KOPT-K1 (cell line): ENCODE results near the gene SPEF2.
"Not testable (repeated sequence)": the region's sequence is repeated elsewhere in the genome, so short reads cannot be mapped to it uniquely, and the experiment has no call there.

ENCODE experiments used
- H3K27ac ChIP-seq: fragments of 200-600 bp; sonication (generic); 2 replicates; pipeline ENCODE4 v1.5.1; 2016; ENCODE audit warnings: antibody characterized with exemption, mild to moderate bottlenecking, low read depth, low read length; ENCODE audit not compliant: poor library complexity, severe bottlenecking
- H3K36me3 ChIP-seq: fragments of 200-600 bp; sonication (generic); 2 replicates; pipeline ENCODE4 v1.5.1; 2017; ENCODE audit warnings: antibody characterized with exemption, mild to moderate bottlenecking, low read length, moderate library complexity; ENCODE audit not compliant: insufficient read depth
- H3K9me3 ChIP-seq: fragments of 200-600 bp; sonication (generic); 2 replicates; pipeline ENCODE4 v1.5.1; 2017; ENCODE audit warnings: antibody characterized with exemption, low read length, mild to moderate bottlenecking; ENCODE audit not compliant: insufficient read depth, poor library complexity, severe bottlenecking

SPEF2 gene

DNA sequence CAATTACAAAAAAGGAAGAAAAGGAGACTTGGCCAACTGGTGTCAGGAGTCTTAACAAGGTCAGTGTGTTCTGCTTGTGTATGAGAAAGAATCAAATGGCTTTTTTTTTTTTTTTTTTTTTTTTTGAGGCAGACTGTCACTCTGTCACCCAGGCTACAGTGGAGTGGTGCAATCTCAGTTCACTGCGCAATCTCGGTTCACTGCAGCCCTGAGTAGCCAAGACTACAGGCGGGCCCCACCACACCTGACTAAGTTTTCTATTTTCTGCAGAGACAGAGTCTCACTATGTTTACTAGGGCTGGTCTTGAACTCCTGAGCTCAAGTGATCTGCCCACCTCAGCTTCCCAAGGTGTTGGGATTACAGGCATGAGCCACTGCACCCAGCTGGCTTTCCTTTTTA is 236.0 kb downstream of the SPEF2 start:
- Histone ChIP-seq H3K9me3 (no peaks in the 10 kb centered on the region), H3K36me3 (no peaks in the 10 kb centered on the region), H3K27ac (no peak overlapping the region)

GRCh38 chr5:35854248-35854647 is 236.6 kb downstream of the SPEF2 start:
- H3K27ac ChIP-seq, result no peak overlapping the region
- H3K36me3 ChIP-seq, result no peaks in the 10 kb centered on the region
- no peaks in the 10 kb centered on the region for H3K9me3 ChIP-seq

- Histone ChIP-seq H3K36me3 (no peaks in the 10 kb centered on the region), H3K27ac (no peak overlapping the region), H3K9me3 (no peaks in the 10 kb centered on the region)
Observed at GRCh38 chr5:35855187-35855586, 237.5 kb downstream of the SPEF2 start.

- peak overlapping the region; percentile 54 for H3K27ac ChIP-seq
- H3K36me3 ChIP-seq, H3K9me3 ChIP-seq: not testable (repeated sequence)
Observed at GRCh38 chr5:35856186-35856764, 238.6 kb downstream of the SPEF2 start.

DNA sequence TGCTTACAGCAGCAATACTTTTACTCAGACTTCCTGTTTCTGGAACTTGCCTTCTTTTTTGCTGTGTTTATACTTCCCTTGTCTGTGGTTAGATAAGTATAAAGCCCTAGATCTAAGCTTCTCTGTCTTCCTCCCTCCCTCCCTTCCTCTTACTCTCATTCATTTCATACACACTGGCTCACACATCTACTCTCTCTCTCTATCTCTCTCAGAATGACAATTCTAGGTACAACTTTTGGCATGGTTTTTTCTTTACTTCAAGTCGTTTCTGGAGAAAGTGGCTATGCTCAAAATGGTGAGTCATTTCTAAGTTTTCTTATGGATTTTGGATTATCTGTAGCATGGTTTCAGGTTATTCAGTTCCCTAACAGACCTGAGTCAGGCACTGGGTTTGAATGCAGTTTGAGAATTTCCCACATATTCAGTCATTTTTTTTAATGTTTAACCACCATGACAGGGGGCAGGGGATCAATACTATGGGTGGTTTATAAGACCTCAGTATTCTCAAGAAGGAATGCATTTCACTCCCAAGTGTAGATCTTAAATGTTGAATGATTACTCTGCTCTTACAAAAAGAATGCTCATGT is 239.2 kb downstream of the SPEF2 start, which contains the start of gene IL7R:
Gene IL7R, plus strand, starts transcription at position 127 of the 587 bp plus-strand sequence. Its CDS starts 87 bp downstream, at position 214.
- Histone ChIP-seq H3K36me3 (no peaks in the 10 kb centered on the region), H3K9me3 (no peaks in the 10 kb centered on the region), H3K27ac (peak within 1 kb of the TSS; percentile 54)

DNA sequence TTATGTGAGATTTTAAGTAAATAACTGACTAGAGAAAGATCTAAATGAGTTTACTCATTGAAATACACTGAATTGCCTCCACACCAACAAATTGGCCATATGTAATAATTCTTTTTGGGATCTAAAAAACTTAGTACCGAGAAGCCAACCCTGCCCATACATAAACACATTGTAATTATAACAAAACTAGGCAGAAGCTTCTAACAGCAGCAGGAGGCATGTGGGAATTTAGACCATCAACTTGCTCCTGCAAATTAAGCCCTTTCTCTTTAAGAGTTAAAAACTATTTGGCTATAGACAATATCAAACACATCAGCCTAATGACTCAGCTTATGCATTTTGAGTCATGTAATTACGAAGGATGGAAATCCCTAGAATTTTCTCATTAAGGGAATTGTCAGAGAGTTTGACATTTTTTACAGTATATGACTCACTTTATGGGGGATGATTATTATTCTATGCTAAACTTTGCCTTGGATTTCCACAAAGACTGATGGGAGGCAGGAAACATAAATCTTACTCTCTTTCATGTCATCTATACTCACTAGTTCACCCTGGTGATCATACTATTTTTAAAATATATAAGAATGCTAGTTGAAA is 240.0 kb downstream of the SPEF2 start:
- Histone ChIP-seq H3K9me3 (no peaks in the 10 kb centered on the region), H3K27ac (peak overlapping the region; percentile 54), H3K36me3 (no peaks in the 10 kb centered on the region)

DNA sequence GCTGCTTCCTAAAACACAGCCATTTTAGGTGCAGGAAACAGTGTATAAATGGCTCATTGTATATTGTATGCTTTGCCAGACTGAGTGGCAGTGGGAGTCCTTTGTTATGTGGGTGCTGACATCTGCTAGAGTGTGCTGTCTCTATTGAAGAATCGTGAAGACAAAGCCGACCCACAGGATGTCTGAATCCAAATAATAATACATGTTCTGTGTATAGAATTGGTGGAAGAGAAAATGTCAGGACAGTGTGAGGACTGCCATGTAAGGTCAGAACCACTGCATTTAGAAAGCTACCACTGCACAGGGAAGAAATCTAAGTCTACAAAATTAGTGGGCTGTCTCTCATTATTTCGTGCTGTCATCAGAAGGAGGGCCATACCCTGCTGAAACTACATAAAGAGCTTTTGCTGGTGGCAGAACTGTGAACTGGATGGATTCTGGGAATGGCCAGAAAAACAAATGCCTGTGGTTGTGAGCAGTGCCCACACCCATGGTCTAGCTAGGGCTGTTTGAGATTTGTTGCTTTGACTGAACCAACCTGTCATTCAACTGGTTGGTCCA is 241.5 kb downstream of the SPEF2 start:
- no peaks in the 10 kb centered on the region for H3K36me3 ChIP-seq
- no peaks in the 10 kb centered on the region for H3K9me3 ChIP-seq
- H3K27ac ChIP-seq, result peak overlapping the region; percentile 7

DNA sequence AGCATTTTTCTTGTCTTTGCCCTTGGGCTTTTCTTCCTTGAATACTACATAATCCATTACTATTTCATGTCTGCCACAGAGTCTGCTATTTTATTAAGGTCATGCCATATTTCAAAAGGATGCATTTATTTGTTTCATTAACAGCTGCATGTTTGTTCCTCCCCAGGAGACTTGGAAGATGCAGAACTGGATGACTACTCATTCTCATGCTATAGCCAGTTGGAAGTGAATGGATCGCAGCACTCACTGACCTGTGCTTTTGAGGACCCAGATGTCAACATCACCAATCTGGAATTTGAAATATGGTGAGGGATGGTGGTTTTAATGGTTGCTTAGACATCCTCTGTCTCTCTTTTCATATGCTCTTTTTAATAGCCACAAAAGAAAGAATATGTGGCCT is 243.0 kb downstream of the SPEF2 start:
- no peak overlapping the region for H3K27ac ChIP-seq
- no peaks in the 10 kb centered on the region for H3K9me3 ChIP-seq
- no peaks in the 10 kb centered on the region for H3K36me3 ChIP-seq

DNA sequence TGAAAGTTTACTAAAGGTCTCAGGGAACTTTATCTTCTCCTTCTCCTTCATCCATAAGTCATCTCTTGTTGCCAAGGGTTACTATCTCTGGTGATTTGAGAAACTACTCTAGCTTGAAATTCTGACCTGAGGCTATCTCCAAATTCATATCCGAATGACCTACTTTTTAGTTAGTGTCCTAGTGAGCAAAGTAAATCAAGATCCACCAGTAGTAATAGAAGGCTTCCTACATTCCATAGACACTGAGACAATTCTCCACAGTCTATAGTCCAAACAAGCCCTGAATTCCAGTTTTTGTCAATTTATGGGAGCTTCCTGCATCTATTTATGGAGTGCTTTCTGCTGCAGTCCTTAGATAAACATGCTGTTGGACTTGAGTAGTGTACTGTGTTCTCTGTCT is 244.1 kb downstream of the SPEF2 start:
- H3K9me3 ChIP-seq, result no peaks in the 10 kb centered on the region
- no peak overlapping the region for H3K27ac ChIP-seq
- no peaks in the 10 kb centered on the region for H3K36me3 ChIP-seq

DNA sequence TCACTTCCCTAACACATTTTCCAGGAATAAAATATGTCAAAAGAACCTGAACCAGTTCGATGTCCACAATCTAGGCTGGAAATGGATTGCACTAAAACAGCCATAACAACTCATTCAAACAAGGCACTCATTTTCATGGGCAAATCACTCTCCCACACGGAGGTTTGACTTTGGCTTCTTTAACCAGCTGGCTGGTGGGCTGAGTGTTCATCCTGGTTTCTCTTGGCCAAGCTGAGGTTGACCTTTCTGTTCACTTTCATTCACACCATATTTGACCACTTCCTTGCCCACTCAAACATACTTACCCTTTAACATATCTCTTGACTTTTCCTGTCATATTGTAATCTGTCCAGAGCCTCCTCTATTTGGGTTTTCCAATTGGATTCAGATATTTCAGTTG is 244.5 kb downstream of the SPEF2 start:
- H3K9me3 ChIP-seq, result no peaks in the 10 kb centered on the region
- H3K27ac ChIP-seq, result no peak overlapping the region
- no peaks in the 10 kb centered on the region for H3K36me3 ChIP-seq

DNA sequence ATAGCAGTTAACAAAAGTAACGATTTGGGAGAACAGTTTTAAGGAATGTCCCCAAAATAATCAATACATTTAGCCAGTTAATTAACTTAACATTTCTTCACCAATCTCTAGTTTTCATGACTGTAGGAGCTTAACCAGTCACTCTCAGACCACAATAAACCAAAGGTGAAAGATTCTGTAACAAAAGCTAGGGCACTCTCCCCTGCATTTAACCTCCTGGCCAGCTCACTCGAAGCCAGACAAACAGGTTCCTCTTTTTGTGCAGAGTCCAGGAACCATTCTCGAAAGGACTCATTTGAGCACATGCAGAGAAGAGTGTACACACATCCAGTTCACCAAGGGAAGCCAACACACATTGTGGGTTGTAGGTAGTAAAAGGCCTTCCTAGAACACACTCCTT is 245.5 kb downstream of the SPEF2 start:
- Histone ChIP-seq H3K9me3 (no peaks in the 10 kb centered on the region), H3K27ac (no peak overlapping the region), H3K36me3 (no peaks in the 10 kb centered on the region)
